HG03442 (cell line): ENCODE results near the gene RPLP2.

Source experiments
- ATAC-seq: cut with Tn5 transposase; IDR thresholded peaks from one replicate; pipeline ENCODE4 v1.9.1; 2021; ENCODE audit warnings: mild to moderate bottlenecking, moderate library complexity; ENCODE audit not compliant: unreplicated experiment

Gene RPLP2

DNA sequence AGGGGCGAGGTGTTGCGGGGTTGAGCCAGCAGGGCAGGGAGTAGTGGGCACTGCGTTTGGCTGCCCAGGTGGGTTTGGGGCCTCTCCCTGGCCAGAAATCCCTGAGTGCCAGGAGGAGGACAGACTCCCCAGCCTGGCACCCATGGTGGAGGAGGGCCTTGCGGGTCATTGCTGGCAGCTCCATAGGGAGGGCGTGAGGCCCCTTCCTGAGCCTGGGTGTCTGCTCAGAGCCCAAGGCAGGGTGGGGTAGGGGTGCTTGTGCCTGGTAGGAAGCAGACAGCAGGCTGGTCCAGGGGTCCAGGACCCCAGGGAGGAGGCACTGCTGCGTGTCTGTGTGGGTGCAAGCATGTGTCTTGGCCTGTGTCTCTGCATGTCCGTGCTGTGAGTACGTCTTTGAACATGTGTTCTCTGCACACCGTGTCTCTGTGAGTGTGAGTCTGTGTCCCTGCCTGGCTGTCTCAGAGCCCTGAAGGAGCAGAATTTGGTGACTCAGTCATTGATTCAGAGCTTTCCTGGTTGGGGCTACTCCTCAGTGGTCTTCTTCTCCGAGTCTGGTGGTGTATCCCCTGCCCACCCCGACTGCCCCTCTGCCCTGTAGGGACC, 36.8 kb downstream of the RPLP2 start:
- no peak for ATAC-seq

GRCh38 chr11:847876-848275, 38.1 kb downstream of the RPLP2 start:
- no peak for ATAC-seq

DNA sequence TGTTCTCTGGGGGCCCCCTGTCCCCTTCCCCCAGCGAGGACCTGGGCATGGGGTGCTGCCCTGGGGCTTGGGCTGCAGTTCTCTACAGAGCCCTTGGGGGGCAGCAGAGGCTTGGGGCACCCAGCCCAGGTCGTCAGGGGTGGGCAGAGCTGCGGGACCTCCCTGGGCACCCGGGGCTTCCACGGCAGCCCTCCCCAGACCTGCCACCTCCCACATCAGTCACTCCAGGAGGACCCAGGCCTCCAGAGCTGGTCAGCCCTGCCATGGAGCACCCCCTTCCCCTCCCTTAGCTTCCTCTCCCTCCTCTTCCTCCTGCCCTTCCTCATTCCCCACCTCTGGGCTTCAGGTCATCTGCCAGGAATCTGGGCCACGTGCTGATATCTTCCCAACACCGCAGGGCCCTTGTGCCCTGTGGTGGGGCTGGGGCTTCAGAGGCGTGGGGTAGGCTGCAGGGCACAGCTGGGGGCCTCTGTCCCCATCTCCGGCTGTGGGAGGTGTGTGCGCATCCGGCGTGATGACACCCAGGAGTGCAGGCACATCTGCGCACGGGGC, 38.7 kb downstream of the RPLP2 start:
- no peak for ATAC-seq

DNA sequence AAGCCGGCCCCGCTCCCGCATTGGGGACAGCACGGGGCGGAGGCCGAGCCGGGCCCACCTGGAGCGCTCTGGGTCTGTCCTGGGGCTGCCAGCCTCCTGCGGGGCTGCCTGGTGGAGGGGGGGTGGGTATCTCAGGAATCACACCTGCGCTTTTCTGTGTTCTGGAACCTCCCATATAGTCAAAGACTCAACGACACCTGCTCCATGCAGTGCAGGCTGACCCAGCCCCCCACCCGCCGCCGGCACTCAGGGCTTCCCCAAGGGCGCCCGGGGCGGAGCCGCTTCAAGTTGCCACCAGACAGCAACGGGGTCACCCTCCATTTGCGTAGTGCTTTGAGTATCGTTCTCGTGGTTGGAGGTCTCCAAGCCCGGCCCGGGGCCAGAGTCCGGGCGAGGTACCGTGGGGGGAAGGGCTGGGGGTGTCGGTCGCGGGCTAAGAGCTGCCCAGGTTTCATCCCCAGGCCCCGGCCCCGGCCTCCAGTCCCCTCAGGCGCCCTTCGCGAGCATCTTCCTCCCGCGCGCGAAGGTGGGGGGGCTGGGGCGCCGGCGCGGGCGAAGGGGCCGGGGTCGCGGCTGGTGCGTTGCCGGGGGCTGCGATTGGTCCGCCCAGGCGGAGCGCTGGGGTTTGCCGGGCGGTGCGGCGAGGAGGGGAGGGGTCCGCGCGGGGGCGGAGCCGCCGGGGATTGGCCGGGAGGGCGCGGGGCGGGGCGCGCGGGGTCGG, 39.5 kb downstream of the RPLP2 start:
- ATAC-seq, result no peak

- no peak for ATAC-seq
Measured at GRCh38 chr11:849951-850774, 40.4 kb downstream of the RPLP2 start.

GRCh38 chr11:850775-851763, 41.3 kb downstream of the RPLP2 start:
- ATAC-seq, result no peak

DNA sequence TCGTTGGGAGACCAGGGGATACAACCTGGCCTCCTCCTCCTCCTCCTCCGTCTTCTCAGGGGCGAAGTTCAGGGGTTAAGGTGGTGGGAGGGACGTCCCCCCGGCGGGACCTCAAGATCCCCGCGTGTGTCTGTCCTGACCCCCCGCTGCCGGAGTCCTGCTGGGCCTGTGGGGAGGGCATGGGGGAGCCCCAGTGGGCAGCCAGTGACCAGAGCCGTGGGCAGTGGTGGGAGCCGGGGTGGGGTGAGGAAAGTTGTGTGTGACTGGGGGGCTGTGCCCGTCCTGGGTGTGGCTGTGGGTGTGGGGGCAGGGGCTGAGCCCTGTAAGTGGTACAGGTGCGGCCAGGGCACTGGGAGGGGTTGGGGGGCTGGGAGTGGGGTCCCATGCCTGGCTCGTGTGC, 43.0 kb downstream of the RPLP2 start:
- no peak for ATAC-seq

- no peak for ATAC-seq
Measured at GRCh38 chr11:853682-854448, 44.1 kb downstream of the RPLP2 start.

DNA sequence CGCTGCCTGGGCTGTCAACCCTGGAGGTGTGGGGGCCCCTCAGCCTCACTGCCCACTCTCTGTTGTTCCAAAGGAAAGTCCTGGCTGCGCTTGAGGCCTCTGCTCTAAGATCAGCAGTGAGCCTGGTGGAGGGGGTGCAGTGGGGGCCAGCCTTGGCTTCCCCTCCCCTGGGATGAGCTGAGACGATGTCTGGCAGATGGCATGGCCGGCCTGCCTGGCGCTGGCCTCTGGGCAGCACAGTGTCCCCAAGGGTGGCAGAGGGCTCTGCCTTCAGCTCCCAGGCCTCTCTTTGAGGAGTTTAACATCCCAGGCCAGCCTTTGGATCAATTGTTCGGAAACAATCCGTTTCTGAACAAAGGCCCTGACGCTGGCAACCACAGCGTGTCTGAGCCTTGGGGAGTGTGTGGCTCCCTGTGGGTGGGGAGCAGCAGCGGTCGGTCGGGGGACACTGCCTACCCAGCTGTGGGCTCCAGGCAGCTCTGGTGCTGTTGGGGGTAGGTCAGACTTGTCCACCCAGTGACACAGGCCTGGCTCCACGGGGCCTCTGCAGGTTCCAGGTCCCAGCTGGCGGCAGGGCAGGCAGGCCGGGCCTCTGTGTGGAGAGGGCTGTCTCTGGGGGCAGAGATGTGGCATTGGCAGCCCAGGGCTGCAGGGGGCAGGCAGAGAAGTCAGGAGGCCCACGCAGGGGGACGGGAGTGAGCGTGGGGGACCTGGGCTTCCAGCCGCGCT, 45.0 kb downstream of the RPLP2 start:
- no peak for ATAC-seq

DNA sequence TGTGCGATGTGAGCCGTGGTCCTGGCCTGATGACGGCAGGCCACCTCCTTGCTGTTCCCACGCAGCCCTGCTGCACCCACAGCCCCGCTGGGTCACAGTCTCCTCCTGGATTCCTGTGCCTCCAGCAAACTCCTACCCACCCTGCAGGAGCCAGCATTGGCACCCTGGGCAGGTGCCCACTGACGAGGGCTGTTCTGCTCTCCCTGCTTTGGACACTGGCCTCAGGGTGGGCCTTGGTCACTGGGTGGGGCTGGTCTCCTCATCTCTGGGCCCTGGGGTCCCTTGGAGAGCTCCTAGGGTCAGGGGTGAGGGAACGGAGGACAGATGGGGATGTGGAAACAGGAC, 45.5 kb downstream of the RPLP2 start:
- no peak for ATAC-seq

GRCh38 chr11:855796-856195, 46.0 kb downstream of the RPLP2 start:
- no peak for ATAC-seq

DNA sequence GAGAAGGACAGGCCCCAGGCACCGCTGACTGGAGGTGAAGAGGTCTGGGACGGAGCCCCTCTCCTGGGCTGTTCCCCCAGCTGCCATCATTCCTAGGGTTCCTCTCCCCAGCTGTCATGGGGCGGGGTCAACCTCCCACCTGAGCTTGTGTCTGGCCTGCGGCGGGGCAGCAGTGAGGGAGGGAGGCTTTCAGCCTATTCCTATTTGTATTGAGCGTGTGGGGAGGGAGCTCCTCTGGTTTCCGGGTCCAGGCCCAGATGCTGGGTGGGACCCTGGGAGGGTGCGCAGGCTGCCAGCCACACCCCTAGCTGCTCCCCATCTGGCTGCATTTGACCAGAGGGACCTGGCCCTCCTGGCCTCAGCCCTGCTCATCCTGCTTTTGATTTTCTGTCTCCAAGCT, 46.6 kb downstream of the RPLP2 start:
- ATAC-seq, result no peak

GRCh38 chr11:858053-858761, 48.4 kb downstream of the RPLP2 start:
- ATAC-seq, result no peak

GRCh38 chr11:858762-859339, 49.1 kb downstream of the RPLP2 start:
- ATAC-seq, result no peak

DNA sequence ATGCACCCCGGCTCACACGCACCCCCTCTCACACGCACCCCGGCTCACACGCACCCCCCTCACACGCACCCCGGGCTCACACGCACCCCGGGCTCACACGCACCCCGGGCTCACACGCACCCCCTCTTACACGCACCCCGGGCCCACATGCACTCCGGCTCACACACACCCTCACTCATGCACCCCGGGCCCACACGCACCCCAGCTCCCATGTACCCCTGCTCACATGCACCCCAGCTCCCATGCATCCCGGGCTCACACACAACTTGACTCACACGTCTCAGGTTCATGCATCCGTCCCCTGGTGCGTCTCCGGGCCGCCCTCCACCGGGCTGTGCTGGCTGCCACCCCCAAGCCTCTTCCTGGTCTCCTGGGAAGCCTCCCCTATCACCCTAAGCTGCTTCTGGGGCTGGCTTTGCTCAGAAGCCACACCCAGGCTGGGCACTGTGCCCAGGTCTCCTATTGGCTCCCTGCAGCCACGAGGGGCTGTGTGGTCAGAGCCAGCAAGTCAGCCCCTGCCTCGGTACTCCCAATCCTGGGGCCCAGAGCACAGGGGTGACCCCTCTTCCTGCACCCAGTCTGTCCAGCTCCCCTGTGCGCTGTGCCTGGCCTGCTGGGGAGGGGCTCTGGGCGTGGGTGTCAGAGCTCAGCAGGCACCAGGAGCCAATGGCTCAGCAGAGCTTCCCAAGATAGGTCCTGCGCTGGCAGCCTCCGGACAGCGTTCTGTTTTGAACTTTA, 49.8 kb downstream of the RPLP2 start:
- ATAC-seq, result no peak

GRCh38 chr11:860234-861104, 50.7 kb downstream of the RPLP2 start:
- no peak for ATAC-seq

GRCh38 chr11:861105-861479, 51.3 kb downstream of the RPLP2 start:
- no peak for ATAC-seq
